ENCODE results near the gene RUNX1.

- TF ChIP-seq SIN3A (IDR thresholded peaks at IDR 0.05; ENCODE audit: borderline replicate concordance, low read depth, low read length) (no peak), POLR2AphosphoS5 (IDR thresholded peaks at IDR 0.05; ENCODE audit: low read depth, low read length) (no peak), FOXA3 (CRISPR knock-in tag; IDR thresholded peaks at IDR 0.05) (no peak), HDAC6 (IDR thresholded peaks at IDR 0.05; ENCODE audit: low read depth, low read length) (no peak), RAD21 (CRISPR knock-in tag; IDR thresholded peaks at IDR 0.05) (no peak), MYC (CRISPR knock-in tag; IDR thresholded peaks at IDR 0.05; ENCODE audit: borderline replicate concordance) (no peak), NFYB (CRISPR knock-in tag; IDR thresholded peaks at IDR 0.05) (no peak), POLR2A (IDR thresholded peaks at IDR 0.05; ENCODE audit: insufficient read depth in 1 of 2, low read depth in 2 of 2, low read length in 2 of 2) (no peak)
These were observed 31.8 kb downstream of the RUNX1 start for GRCh38 chr21:35017256-35017655.

Data from HepG2 (cell line).